GM13977 (cell line): Measurements from ENCODE around the gene SHISA8.
A peak's percentile ranks its signal among the peaks of the same experiment; 100 is the strongest.

Source experiments
- DNase-seq: peaks from one replicate; pipeline ENCODE4 v3.0.0; 2012; ENCODE audit warnings: low spot score
- CTCF ChIP-seq: IDR thresholded peaks from 2 replicates; pipeline ENCODE4 v1.5.1; 2012; ENCODE audit warnings: mild to moderate bottlenecking, control low read depth; ENCODE audit not compliant: insufficient read depth; ENCODE audit errors: extremely low read depth, missing control alignments
- in situ Hi-C: fragments of 300-500 bp; cut with MboI; formaldehyde crosslinking; loops from one replicate; pipeline ENCODE4 v1.12.0; 2022; ENCODE audit warnings: low sequenced_read_pairs, low pct_unique_long_range_greater_than_20kb, mixed read lengths, inconsistent platforms; ENCODE audit not compliant: unreplicated experiment

SHISA8 gene

GRCh38 chr22:41940832-41941765 lies 26.2 kb upstream of the SHISA8 start:
- DNase-seq = peak; percentile 69
- TF ChIP-seq CTCF = peak; percentile 95
- in situ Hi-C loops = loop anchor here (10.0 kb wide), 2 partner anchors 106 to 246 kb away; partner anchors contain the start of genes MEI1 and SREBF2

GRCh38 chr22:41939981-41940831 lies 25.3 kb upstream of the SHISA8 start:
- DNase-seq = peak; percentile 81
- in situ Hi-C loops = loop anchor here (10.0 kb wide), 2 partner anchors 105 to 245 kb away; partner anchors contain the start of genes MEI1 and SREBF2

GRCh38 chr22:41936894-41937169 lies 22.0 kb upstream of the SHISA8 start:
- DNase-seq = no peak
- no peak for TF ChIP-seq CTCF
- in situ Hi-C loops = no loop called here

More at GRCh38 chr22:41939981-41940831, 25.3 kb upstream of the SHISA8 start:
- TF ChIP-seq CTCF = no peak

GRCh38 chr22:41935509-41935908 lies 20.6 kb upstream of the SHISA8 start:
- DNase-seq = no peak
- no peak for TF ChIP-seq CTCF
- in situ Hi-C loops = no loop called here

- TF ChIP-seq CTCF = no peak
- no peak for DNase-seq
- in situ Hi-C loops = no loop called here
These were observed 20.1 kb upstream of the SHISA8 start for GRCh38 chr22:41935015-41935351.

GRCh38 chr22:41934284-41935014 lies 19.6 kb upstream of the SHISA8 start:
- no peak for TF ChIP-seq CTCF
- in situ Hi-C loops = no loop called here
- no peak for DNase-seq
